H9 (cell line): ENCODE measurements around the gene C1orf115. TPM values are rescaled to one million over a fixed set of nuclear protein-coding genes. Genes with fewer than 3 reads are reported as not detected.

Experiments
- DNase-seq: peaks from one replicate; pipeline ENCODE4 v3.0.0-alpha.2; 2017
- H2AFZ ChIP-seq: one replicate; pipeline ENCODE4 v1.6.1; 2013; ENCODE audit warnings: mild to moderate bottlenecking, low read length, control low read depth, moderate library complexity
- H2AK5ac ChIP-seq: 2 replicates; pipeline ENCODE4 v1.6.1; 2013; ENCODE audit warnings: low read length, control low read depth, mixed read lengths; ENCODE audit not compliant: insufficient read length
- H2BK120ac ChIP-seq: one replicate; pipeline ENCODE4 v1.6.1; 2013; ENCODE audit warnings: low read depth, mild to moderate bottlenecking, low read length, control low read depth, inconsistent platforms; ENCODE audit not compliant: poor library complexity, severe bottlenecking
- H2BK12ac ChIP-seq: 2 replicates; pipeline ENCODE4 v1.6.1; 2013; ENCODE audit warnings: low read length, control low read depth, mixed read lengths, low read depth; ENCODE audit not compliant: insufficient read length
- H2BK15ac ChIP-seq: 2 replicates; pipeline ENCODE4 v1.6.1; 2013; ENCODE audit warnings: low read depth, low read length, control low read depth
- H2BK20ac ChIP-seq: one replicate; pipeline ENCODE4 v1.6.1; 2013; ENCODE audit warnings: low read depth, mild to moderate bottlenecking, low read length, control low read depth, inconsistent platforms; ENCODE audit not compliant: poor library complexity, severe bottlenecking
- H2BK5ac ChIP-seq: 2 replicates; pipeline ENCODE4 v1.6.1; 2013; ENCODE audit warnings: low read length, control low read depth, mixed read lengths; ENCODE audit not compliant: insufficient read length
- H3K14ac ChIP-seq: 2 replicates; pipeline ENCODE4 v1.6.1; 2013; ENCODE audit warnings: low read length, control low read depth; ENCODE audit not compliant: insufficient read depth
- H3K18ac ChIP-seq: 2 replicates; pipeline ENCODE4 v1.6.1; 2013; ENCODE audit warnings: low read depth, mild to moderate bottlenecking, mixed read lengths, low read length, control low read depth; ENCODE audit not compliant: insufficient read length
- H3K23ac ChIP-seq: 2 replicates; pipeline ENCODE4 v1.6.1; 2013; ENCODE audit warnings: low read length, control low read depth, mixed read lengths, low read depth; ENCODE audit not compliant: insufficient read length
- H3K23me2 ChIP-seq: 2 replicates; pipeline ENCODE4 v1.6.1; 2013; ENCODE audit warnings: low read depth, mild to moderate bottlenecking, mixed read lengths, low read length, control low read depth; ENCODE audit not compliant: insufficient read length, poor library complexity, severe bottlenecking
- H3K27ac ChIP-seq: 2 replicates; pipeline ENCODE4 v1.5.1; 2013; ENCODE audit warnings: low read length, control low read depth, mixed read lengths, low read depth; ENCODE audit not compliant: insufficient read length
- H3K27me3 ChIP-seq: 2 replicates; pipeline ENCODE4 v1.6.1; 2013; ENCODE audit warnings: low read length, control low read depth, inconsistent platforms; ENCODE audit not compliant: insufficient read depth
- H3K4ac ChIP-seq: 2 replicates; pipeline ENCODE4 v1.6.1; 2013; ENCODE audit warnings: low read depth, mild to moderate bottlenecking, control low read depth, inconsistent platforms, low read length, moderate library complexity
- H3K4me1 ChIP-seq: 2 replicates; pipeline ENCODE4 v1.6.1; 2013; ENCODE audit warnings: low read length, control low read depth, inconsistent platforms; ENCODE audit not compliant: insufficient read depth
- H3K4me2 ChIP-seq: 2 replicates; pipeline ENCODE4 v1.6.1; 2013; ENCODE audit warnings: low read length, control low read depth, mixed read lengths; ENCODE audit not compliant: insufficient read length, insufficient read depth
- H3K56ac ChIP-seq: 2 replicates; pipeline ENCODE4 v1.6.1; 2013; ENCODE audit warnings: low read depth, mild to moderate bottlenecking, mixed read lengths, low read length, control low read depth; ENCODE audit not compliant: insufficient read length
- H3K79me1 ChIP-seq: 2 replicates; pipeline ENCODE4 v1.6.1; 2013; ENCODE audit warnings: low read depth, mild to moderate bottlenecking, moderate library complexity, low read length, control low read depth, inconsistent platforms; ENCODE audit not compliant: insufficient read depth, poor library complexity, severe bottlenecking
- H3K79me2 ChIP-seq: 2 replicates; pipeline ENCODE4 v1.6.1; 2013; ENCODE audit warnings: low read length, control low read depth, inconsistent platforms; ENCODE audit not compliant: insufficient read depth
- H3K9ac ChIP-seq: 2 replicates; pipeline ENCODE4 v1.6.1; 2013; ENCODE audit warnings: low read length, control low read depth, mixed read lengths; ENCODE audit not compliant: insufficient read length; ENCODE audit errors: extremely low read depth
- H3K9me3 ChIP-seq: one replicate; pipeline ENCODE4 v1.6.1; 2013; ENCODE audit warnings: low read depth, low read length, inconsistent platforms; ENCODE audit not compliant: control insufficient read depth
- H3T11ph ChIP-seq: one replicate; pipeline ENCODE4 v1.6.1; 2013; ENCODE audit warnings: mild to moderate bottlenecking, low read length, control low read depth, inconsistent platforms
- H4K20me1 ChIP-seq: one replicate; pipeline ENCODE4 v1.6.1; 2013; ENCODE audit not compliant: control insufficient read depth, insufficient read length, insufficient read depth
- H4K5ac ChIP-seq: 2 replicates; pipeline ENCODE4 v1.6.1; 2013; ENCODE audit warnings: low read depth, mild to moderate bottlenecking, mixed read lengths, low read length, control low read depth; ENCODE audit not compliant: insufficient read length
- H4K8ac ChIP-seq: replicated peaks from 2 replicates; pipeline ENCODE4 v1.6.1; 2013; ENCODE audit warnings: low read length, control low read depth, mixed read lengths, low read depth; ENCODE audit not compliant: insufficient read length
- H4K91ac ChIP-seq: 2 replicates; pipeline ENCODE4 v1.6.1; 2013; ENCODE audit warnings: low read depth, mild to moderate bottlenecking, moderate library complexity, mixed read lengths, low read length, control low read depth; ENCODE audit not compliant: insufficient read length
- H3K27ac Mint-ChIP-seq, 3 experiments: 2 replicates in 2 of 3; 3 replicates in 1 of 3; pipeline ENCODE4 v1.8.0; 2020 to 2021; ENCODE audit warnings: mixed read lengths in 3 of 3, mild to moderate bottlenecking in 1 of 3, moderate library complexity in 1 of 3
- H3K27me3 Mint-ChIP-seq: 2 replicates; pipeline ENCODE4 v1.8.0; 2021; ENCODE audit warnings: low read depth, mild to moderate bottlenecking, moderate library complexity, mixed read lengths
- H3K36me3 Mint-ChIP-seq, 3 experiments: 2 replicates in 2 of 3; 3 replicates in 1 of 3; pipeline ENCODE4 v1.8.0; 2020 to 2021; ENCODE audit warnings: low read depth in 3 of 3, mixed read lengths in 3 of 3; ENCODE audit not compliant: insufficient read depth in 1 of 3
- H3K4me1 Mint-ChIP-seq, 2 experiments: 2 replicates each; pipeline ENCODE4 v1.8.0; 2020; ENCODE audit warnings: mixed read lengths in 2 of 2
- H3K4me3 Mint-ChIP-seq, 2 experiments: 2 replicates in 1 of 2; 3 replicates in 1 of 2; pipeline ENCODE4 v1.8.0; 2020 to 2021; ENCODE audit warnings: mild to moderate bottlenecking in 2 of 2, mixed read lengths in 2 of 2, moderate library complexity in 1 of 2
- H3K9me3 Mint-ChIP-seq, 2 experiments: 2 replicates in 1 of 2; 3 replicates in 1 of 2; pipeline ENCODE4 v1.8.0; 2020; ENCODE audit warnings: mild to moderate bottlenecking in 2 of 2, mixed read lengths in 2 of 2, moderate library complexity in 1 of 2
- WGBS: extraction: QIAGEN DNeasy Blood & Tissue Kit; methylation state at CpG from one replicate; pipeline ENCODE4 v1.1.7; 2013; ENCODE audit warnings: missing lambda C conversion rate, low lambda C conversion rate, mixed read lengths; ENCODE audit not compliant: insufficient read length; ENCODE audit errors: extremely low coverage; 5-methylcytosine and 5-hydroxymethylcytosine counted together
- total RNA-seq: library from RNA; stranded (reverse); gene quantifications from 2 replicates; pipeline ENCODE4 v1.2.1, GENCODE V29; 2021
- TF ChIP-seq, protein P1 (sequence below): fragments of 200-600 bp; sonication (generic); conservative IDR thresholded peaks from 3 replicates; pipeline ENCODE4 v1.8.0; 2021; ENCODE audit warnings: antibody characterized with exemption, mild to moderate bottlenecking

C1orf115 gene
- total RNA-seq, 1 experiment from 2014 or later = 6.0 TPM

- H3K4ac ChIP-seq = no peak overlapping the region
- H3K79me1 ChIP-seq = no peaks in the 10 kb centered on the region
- no peak overlapping the region for H3K4me2 ChIP-seq
- no peaks in the 10 kb centered on the region for H4K20me1 ChIP-seq
- Mint-ChIP-seq H3K36me3 (no peaks in the 10 kb centered on the region), H3K27ac (peak overlapping the region in 1 of 3 experiments; percentile 48; a peak in 1 of 7 replicates), H3K27me3 (peaks cover 2% of the 10 kb centered on the region), H3K4me3 (no peak overlapping the region), H3K9me3 (no peaks in the 10 kb centered on the region), H3K4me1 (peaks cover 27 to 29% of the 10 kb centered on the region in 2 experiments)
- no peak overlapping the region for H2BK12ac ChIP-seq
- H3T11ph ChIP-seq = no peak overlapping the region
- no peak overlapping the region for H2BK15ac ChIP-seq
- no peaks in the 10 kb centered on the region for H3K27me3 ChIP-seq
- no peaks in the 10 kb centered on the region for H3K23me2 ChIP-seq
- H2BK20ac ChIP-seq = no peak overlapping the region
- no peak overlapping the region for H3K18ac ChIP-seq
- H3K27ac ChIP-seq = no peak overlapping the region
- TF ChIP-seq, protein P1, sequence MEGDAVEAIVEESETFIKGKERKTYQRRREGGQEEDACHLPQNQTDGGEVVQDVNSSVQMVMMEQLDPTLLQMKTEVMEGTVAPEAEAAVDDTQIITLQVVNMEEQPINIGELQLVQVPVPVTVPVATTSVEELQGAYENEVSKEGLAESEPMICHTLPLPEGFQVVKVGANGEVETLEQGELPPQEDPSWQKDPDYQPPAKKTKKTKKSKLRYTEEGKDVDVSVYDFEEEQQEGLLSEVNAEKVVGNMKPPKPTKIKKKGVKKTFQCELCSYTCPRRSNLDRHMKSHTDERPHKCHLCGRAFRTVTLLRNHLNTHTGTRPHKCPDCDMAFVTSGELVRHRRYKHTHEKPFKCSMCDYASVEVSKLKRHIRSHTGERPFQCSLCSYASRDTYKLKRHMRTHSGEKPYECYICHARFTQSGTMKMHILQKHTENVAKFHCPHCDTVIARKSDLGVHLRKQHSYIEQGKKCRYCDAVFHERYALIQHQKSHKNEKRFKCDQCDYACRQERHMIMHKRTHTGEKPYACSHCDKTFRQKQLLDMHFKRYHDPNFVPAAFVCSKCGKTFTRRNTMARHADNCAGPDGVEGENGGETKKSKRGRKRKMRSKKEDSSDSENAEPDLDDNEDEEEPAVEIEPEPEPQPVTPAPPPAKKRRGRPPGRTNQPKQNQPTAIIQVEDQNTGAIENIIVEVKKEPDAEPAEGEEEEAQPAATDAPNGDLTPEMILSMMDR = no peak
- H2AFZ ChIP-seq = no peak overlapping the region
- H2BK120ac ChIP-seq = no peak overlapping the region
- H4K5ac ChIP-seq = no peak overlapping the region
- no peak overlapping the region for H4K8ac ChIP-seq
- no peaks in the 10 kb centered on the region for H3K4me1 ChIP-seq
- H3K56ac ChIP-seq = no peak overlapping the region
- DNase-seq = no peak
- no peak overlapping the region for H4K91ac ChIP-seq
- no peaks in the 10 kb centered on the region for H3K79me2 ChIP-seq
- no CpG with 5 or more reads among the region's 10 CpGs for WGBS
- no peak overlapping the region for H3K14ac ChIP-seq
- H2AK5ac ChIP-seq = no peak overlapping the region
- H3K9me3 ChIP-seq = no peaks in the 10 kb centered on the region
- no peak overlapping the region for H3K9ac ChIP-seq
- no peak overlapping the region for H3K23ac ChIP-seq
- no peak overlapping the region for H2BK5ac ChIP-seq
These were observed 17.0 kb downstream of the C1orf115 start for GRCh38 chr1:220707160-220707559.
